Lower leg skin (tissue), 3 donors: Measurements from ENCODE around the gene PRORP.

Experiments used
- CTCF ChIP-seq, 3 donors: fragments of 450-650 bp; IDR thresholded peaks; one replicate each; pipeline ENCODE4 v1.5.1; 2016; ENCODE audit warnings: antibody characterized with exemption in 3 of 3, mild to moderate bottlenecking in 3 of 3, moderate library complexity in 2 of 3
- POLR2A ChIP-seq, 2 donors: fragments of 450-650 bp; IDR thresholded peaks; one replicate each; pipeline ENCODE4 v1.6.1; 2016 to 2017; ENCODE audit warnings: antibody characterized with exemption in 2 of 2, mild to moderate bottlenecking in 1 of 2, moderate library complexity in 1 of 2

GRCh38 chr14:35113308-35113950 lies 8.9 kb upstream of the PRORP start:
- TF ChIP-seq CTCF (IDR thresholded peaks at IDR 0.05) (no peak), POLR2A (IDR thresholded peaks at IDR 0.05) (no peak)
